ENCODE results near the gene PTPN14. TPM values are rescaled to one million over a fixed set of nuclear protein-coding genes. Genes with fewer than 3 reads are reported as not detected.

PTPN14 gene
- 21.2 and 24.6 TPM in 2 replicates for total RNA-seq

GRCh38 chr1:214551436-214552173 lies at the start of gene PTPN14:
Gene PTPN14 (minus strand): TSS chr1:214551602. CDS start chr1:214464803, 86,799 bp downstream.

Other genes starting within 250 kb of the PTPN14 start
- gene CENPF, start 51.6 kb upstream of the PTPN14 start, total RNA-seq: 4.3 and 4.7 TPM in 2 replicates

Data from smooth muscle cell of bladder (primary cell).